ENCODE data around the gene GTF3C2.
"Not testable (repeated sequence)": the region's sequence is repeated elsewhere in the genome, so short reads cannot be mapped to it uniquely, and the experiment has no call there.

The GTF3C2 gene

DNA sequence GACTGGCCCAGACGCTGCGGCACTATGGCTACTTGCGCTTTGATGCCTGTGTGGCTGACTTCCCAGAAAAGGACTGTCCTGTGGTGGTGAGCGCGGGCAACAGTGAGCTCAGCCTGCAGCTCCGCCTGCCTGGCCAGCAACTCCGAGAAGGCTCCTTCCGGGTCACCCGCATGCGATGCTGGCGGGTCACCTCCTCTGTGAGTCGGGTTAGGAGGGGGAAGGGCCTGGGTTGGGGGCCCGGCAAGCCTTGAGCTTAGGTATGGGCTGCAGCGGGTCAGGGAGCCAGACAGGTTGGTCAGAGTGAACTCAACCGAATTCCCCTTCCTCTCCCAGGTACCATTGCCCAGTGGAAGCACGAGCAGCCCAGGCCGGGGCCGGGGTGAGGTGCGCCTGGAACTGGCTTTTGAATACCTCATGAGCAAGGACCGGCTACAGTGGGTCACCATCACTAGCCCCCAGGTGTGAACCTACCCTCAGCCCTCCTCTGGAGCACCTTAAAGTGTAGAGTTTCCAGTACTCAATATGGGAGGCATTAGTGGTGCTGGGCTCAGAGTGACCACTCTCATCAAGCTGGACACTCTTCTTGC is 19.0 kb upstream of the GTF3C2 start:
- DNase-seq (ENCODE audit: low spot score), result no peak

DNA sequence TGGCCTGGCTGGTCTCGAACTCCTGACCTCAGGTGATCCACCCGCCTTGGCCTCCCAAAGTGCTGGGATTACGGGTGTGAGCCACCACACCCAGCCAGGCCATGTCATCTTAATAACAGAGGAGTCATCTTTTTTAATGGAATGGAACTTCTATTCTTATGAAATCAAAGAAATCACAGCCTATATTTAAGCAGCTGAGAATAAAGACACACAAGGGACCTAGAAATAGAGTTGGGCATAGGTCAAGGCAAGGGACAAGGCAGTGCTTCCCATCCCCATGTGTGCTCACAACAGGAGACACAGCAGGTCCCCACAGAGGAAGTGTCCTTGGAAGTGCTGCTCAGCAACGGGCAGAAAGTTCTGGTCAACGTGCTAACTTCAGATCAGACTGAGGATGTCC is 17.0 kb upstream of the GTF3C2 start:
- DNase-seq (ENCODE audit: low spot score), result no peak

DNA sequence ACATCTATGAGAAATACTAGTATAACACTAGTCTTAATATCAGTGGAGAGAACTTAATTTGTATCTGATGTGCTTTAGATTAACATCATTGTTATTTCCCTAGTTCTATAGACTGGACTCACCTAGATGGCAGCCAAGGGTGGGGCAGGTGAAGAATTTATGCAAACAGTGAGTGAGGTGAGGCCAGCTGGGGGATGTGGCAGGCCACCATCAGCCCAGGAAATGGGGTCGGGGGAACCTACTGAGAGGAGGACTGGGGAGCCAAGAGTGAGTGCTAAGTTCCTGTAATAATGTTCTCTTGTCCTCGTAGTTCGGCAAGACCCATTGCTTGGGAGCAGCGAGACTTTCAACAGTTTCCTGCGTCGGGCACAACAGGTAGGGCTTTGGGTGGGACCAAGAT is 16.4 kb upstream of the GTF3C2 start:
- DNase-seq (ENCODE audit: low spot score), result no peak

DNA sequence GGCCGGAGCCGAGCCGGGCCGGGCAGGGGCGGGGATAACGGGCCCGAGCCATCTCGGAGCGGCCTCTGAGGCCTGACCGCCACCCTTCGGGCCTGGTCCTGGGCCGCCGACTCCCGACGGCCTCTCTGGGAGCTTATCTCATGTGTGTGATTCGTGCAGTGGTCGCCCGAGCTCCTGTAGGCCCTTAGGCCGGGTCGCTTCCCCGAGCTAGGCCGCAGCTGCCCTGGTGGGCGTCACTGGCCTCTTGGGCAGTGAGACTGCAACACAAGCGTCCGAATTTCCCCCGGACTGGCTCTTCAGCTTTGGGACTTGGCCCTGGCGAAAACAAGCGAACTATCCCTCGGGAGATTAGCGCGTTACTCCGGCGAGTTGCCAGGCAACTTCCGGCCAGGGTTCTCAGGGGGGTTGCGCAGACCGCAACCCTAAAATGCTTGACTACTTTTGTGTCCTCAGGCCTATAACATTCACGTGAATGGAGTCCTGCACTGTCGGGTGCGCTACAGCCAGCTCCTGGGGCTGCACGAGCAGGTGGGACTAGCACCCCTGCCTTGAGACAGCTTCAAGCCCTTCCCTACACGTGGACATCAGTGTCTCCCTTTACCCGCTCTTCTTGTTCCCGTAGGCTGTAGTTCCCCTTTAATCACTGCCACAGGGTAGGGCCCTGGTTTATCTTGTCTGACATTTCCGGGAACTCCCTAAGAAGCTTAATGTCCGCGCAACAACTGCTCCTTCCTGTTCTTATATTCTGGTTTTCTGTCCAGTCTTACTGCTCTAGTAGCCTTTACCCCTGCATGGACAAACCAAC is 14.5 kb upstream of the GTF3C2 start:
- DNase-seq (ENCODE audit: low spot score), result no peak

DNA sequence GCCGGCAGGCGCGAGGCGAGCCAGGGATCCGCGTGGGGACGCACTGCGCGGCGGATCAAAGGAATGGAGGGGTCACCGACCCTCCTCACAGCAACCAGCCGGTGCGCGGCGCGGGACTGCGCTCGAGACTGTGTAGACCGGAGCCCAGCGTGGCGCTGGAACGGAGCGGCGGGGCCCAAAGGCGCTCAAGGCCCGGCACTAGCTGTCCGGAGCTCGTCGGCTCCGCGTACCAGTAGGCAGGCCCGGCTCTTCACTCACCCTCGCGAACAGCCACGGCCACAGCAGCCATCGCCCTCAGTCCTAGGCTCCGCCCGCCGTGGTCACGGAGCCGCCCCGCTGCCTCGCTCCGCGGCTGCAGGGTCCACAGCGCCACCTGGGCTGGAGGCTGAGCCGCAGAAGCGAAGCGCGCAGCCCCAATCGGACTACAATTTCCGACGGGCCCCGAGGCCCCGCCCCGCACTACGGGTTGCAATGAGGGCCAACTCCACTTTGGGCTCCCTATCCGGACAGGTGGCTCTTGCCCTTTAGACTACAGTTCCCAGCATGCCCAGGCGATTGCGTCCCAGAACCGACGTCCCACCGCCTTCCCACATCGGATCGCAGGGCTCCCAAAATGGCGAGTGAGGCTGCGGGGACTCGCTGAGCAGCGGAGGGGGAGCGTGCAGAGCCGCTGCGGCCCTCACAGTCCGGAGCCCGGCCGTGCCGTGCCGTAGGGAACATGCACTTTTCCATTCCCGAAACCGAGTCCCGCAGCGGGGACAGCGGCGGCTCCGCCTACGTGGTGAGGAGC is 13.7 kb upstream of the GTF3C2 start, which contains the start of the genes EIF2B4 and SNX17:
Gene EIF2B4 (minus strand): TSS at position 313 of the 790 bp plus-strand sequence. CDS start 24 bp downstream, at position 289.
Gene SNX17 (plus strand): TSS at position 591 of the 790 bp plus-strand sequence. CDS start 128 bp downstream, at position 719.
- peak; percentile 97 for DNase-seq (ENCODE audit: low spot score)

DNA sequence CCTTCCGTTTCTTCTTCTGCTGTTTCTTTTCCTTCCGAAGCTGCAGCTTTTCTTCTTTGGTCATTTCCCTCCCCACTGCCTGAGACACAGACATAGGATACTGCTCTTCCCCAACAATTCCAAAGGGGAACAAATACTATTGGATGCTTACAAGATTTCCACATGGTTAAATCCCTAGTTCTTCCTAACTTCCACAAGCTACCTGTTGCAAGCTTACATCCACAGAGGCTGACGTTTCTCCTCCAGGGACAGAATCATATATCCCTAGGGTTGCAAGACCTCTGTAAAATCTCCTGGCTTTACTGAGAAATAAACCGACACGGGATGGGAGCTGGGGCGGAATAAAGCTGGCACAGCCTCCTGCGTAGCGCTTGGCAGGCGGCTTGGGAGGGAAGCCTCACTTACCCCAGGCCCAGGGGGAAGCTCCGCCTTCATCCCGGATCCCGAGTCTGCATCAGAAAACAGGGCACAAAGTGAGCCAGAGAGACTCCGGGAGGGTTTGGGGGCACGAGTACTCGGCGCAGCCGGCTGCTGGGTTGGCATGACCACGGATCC is 13.0 kb upstream of the GTF3C2 start:
- DNase-seq (ENCODE audit: low spot score), result no peak

DNA sequence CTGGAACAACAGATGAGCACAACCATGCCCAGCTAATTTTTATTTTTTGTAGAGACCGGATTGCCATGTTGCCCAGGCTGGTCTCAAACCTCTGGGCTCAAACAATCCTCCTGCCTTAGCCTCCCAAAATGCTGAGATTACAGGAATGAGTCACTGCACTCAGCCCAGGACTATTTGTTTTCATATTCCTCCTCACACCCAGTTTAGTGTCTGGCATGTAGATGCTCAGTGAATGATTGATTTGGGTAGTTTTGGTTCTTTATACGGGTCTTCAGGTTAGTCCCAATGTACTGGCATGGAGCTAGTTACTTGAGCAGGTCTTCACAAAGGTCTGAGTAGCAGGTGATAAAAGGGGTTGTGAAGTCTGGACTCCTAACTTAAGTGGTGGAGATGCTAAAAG is 7.4 kb upstream of the GTF3C2 start:
- no peak for DNase-seq (ENCODE audit: low spot score)

DNA sequence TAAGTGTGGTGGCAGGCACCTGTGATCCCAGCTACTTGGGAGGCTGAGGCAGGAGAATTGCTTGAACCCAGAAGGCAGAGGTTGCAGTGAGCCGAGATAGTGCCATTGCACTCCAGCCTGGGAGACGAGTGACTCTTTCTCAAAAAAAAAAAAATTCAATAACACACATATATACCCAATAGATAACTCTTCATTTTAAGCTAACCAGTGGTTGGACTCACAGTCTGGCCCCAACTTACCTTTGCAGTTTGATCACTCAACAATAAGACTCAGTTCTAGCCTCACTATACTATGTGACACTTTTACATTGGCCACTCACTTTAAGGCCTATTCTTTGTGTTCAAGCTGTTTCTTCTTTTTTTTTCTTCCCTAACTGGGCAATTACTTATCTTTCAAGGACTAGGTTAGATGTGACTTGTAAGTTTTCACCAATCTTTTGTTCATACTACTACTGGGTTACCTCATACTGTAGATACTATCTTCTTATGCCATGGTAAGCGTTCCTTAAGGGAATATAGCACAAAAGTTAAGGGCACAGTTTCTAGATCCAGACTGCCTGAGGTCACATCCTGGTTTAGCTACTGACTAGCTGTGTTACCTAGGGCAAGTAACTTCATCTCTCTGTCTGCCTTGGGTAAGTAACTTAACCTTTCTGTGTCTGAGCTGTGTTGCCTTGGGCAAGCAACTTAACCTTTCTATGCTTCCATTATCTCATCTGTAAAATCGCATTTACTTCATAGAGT is 6.3 kb upstream of the GTF3C2 start:
- no peak for DNase-seq (ENCODE audit: low spot score)

DNA sequence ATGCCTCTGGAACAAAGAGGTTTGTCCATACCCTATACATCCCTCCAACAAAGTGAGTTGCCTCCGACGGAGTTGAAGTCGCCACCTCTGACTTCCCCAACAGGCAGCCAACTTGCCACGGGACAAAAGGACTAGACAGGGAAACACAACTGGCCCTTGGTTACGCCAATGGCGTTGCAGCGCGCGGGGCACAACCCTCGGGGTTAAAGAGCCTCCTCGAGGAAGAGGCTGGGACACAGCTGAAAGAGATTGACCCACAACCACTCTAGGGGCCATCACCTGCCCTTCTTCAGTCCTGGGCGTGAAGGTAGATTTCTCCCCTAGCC is 545 bp downstream of the GTF3C2 start:
- DNase-seq (ENCODE audit: low spot score), result peak; percentile 44

DNA sequence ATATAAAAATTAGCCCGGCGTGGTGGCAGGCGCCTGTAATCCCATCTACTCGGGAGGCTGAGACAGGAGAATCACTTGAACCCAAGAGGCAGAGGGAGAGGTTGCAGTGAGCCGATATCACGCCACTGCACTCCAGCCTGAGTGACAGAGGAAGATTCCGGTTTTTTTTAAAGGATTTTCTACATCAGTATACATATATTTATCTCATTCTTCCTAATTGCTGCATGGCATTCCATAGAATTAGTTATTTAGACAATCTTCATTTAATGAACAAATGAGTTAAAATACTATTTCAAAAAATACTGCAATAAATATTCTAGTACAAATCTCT is 2.0 kb downstream of the GTF3C2 start:
- no peak for DNase-seq (ENCODE audit: low spot score)

DNA sequence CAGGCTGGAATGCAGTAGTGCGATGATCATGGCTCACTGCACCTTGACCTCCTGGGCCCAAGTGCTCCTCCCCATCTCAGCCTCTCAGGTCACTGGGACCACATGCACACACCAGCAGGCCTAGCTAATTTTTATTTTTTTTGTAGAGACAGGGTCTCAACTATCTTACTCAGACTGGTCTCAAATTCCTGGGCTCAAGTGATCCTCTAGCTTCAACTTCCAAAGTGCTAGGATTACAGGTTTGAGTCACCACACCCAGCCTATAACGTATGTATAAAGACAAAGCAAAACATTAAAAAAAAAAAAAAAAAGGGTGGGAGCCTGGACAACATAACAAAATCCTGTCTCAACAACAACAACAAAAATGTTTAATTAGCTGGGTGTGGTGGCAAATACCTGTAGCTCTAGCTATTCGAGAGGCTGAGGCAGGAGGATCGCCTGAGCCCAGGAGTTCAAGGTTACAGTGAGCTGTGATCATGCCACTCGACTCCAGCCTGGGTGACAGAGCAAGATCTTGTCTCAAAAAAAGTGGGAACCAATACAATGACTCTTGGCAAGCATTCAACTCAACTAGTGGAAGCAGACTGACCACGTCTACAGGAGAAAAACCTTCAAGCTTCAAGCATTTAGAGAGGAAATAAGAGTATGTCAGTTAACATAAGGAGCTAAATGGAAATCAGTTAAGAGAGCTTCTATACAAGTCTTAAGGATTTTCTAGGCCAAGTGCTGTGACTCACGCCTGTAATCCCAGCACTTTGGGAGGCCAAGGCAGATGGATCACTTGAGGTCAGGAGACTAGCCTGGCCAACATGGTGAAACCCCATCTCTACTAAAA is 2.6 kb downstream of the GTF3C2 start:
- DNase-seq (ENCODE audit: low spot score), result no peak

DNA sequence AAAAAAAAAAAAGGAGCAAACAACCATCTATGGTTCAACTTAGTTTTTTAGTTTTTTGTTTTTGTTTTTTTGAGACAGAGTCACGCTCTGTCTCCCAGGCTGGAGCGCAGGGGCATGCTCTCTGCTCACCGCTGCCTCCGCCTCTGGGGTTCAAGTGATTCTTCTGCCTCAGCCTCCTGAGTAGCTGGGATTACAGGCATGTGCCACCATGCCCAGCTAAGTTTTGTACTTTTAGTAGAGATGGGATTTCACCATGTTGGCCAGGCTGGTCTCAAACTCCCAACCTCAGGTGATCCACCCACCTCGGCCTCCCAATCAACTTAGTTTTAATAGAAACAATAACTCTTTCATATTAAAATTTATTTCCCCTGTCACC is 3.2 kb downstream of the GTF3C2 start:
- DNase-seq (ENCODE audit: low spot score), result not testable (repeated sequence)

DNA sequence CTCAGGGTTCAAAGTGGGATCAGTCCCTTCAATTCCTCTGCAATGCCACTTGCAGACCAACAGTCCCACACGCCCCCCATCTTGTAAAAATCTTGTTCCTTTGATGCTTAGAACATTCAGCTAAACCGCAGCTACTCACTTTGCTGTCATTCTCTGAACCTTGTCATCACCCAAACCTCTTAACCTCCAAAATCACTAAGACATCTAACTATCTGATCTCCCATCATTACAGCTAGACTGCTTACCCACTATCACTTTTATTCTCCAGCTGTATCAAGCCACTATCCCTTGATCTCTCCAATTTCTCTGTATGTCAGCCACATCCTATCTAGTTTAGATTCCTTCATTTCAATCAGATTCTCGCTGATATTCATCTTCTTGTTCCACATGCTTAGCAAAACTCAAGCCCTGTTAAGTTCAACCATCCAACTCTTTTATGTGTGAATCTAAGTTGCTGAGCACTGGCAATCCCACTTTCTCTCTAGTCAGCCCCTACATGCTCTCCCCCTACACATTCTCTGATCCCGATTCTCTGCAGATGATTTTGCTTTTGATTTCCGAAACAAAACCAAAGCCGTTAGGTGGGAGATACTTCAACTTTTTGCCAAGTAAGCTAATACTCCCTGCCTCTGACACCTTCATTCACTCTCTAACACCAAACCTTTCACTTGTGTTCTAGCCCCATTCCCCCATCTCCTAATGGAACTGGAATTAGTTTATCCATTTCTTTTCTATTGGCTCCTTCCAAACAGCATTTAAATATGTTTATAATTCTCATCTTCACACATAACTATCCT is 4.6 kb downstream of the GTF3C2 start:
- no peak for DNase-seq (ENCODE audit: low spot score)

DNA sequence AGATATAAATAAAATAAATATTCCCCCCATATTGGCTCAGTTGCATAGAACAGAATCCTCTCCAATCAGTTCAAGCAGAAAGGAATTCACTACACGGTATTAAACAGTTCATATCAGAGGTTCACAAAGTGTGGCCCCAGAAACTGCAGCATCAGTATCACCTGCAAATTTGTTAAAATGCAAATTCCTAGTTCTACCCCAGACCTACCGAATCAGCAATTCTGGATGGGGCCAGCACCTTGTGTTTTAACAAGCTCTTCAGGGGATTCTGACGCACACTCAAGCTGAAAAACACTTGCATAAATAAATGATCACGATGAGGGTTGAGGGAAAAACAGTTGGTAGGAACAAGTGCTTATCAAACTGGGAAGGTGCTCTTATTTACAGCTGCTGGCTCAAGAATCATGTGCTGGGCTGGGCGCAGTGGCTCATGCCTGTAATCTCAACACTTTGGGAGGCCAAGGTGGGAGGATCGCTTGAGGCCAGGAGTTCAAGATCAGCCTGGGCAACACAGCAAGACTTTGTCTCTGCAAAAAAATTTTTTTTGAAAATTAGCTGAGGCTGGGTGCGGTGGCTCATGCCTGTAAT is 6.4 kb downstream of the GTF3C2 start:
- no peak for DNase-seq (ENCODE audit: low spot score)

DNA sequence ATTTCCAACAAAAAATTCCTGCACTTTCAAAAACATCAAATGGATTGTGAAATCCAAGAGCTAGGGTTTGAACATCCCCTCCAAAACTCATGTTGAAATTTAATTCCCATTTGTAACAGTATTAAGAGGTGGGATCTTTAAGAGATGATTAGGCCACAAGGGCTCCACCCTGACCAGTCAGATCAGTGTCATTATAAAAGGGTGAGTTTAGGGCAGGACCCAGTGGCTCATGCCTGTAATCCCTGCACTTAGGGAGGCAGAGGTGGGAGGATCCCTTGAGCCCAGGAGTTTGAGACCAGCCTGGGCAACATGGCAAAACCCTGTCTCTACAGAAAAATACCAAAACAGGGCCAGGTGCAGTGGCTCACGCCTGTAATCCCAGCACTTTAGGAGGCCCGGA is 8.9 kb downstream of the GTF3C2 start:
- no peak for DNase-seq (ENCODE audit: low spot score)

DNA sequence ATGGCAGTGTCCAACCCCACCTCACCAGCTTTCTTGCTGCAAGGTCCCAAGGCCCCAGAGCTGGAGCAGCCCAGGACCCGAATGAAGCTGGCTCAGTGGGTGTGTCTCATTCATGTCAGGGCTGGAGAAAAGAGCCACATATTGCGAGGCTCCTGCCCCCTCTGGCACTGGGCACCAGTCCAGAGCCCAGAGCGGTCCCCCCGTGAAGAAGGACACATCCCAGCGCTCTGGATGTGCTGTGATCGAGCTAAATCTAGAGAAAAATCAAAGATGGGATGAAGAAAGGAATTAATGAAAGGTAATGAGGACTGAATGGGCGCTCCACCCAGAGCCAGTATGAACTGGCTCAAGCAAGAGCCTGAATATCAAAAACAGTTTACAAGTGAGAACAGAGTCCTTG is 20.4 kb downstream of the GTF3C2 start:
- no peak for DNase-seq (ENCODE audit: low spot score)

DNA sequence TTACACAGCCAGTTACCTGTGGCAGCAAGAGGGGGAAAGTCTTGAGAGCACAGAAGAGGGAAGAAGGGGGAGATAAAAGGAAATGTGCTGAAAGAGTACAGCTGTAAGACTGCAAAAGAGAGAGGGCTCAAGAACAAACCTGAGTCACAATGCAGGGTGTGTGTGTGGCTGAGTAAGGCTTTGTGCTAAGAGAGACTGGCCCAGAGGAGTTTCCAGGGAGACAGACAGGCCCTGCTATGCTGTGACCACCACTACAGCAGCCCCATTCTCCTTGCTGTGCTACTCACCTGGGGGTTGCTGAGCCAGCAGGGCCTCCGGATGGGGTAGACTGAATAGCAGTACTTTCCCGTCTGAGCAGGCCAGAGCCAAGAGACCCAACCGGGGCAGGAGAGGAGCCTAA is 21.3 kb downstream of the GTF3C2 start:
- no peak for DNase-seq (ENCODE audit: low spot score)

DNA sequence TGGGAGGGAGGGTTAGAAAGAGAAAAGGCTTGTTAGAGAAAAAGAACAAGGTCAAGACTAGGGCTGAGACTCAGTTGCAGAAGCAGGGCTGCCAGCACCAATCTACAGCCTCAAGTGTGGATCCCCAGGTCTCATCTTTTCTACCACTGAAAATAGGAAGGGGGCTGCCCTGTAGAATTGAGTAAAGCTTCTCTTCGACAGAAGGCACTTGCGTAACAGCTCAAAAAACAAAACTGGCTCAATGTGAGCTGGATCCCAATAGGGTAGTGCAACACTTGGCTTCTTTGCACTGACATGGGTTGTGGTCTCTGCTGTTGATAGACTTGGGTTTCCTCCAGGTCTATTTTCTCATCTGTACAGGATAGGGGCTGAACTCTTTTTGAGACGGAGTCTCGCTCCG is 31.8 kb downstream of the GTF3C2 start:
- DNase-seq (ENCODE audit: low spot score), result no peak

DNA sequence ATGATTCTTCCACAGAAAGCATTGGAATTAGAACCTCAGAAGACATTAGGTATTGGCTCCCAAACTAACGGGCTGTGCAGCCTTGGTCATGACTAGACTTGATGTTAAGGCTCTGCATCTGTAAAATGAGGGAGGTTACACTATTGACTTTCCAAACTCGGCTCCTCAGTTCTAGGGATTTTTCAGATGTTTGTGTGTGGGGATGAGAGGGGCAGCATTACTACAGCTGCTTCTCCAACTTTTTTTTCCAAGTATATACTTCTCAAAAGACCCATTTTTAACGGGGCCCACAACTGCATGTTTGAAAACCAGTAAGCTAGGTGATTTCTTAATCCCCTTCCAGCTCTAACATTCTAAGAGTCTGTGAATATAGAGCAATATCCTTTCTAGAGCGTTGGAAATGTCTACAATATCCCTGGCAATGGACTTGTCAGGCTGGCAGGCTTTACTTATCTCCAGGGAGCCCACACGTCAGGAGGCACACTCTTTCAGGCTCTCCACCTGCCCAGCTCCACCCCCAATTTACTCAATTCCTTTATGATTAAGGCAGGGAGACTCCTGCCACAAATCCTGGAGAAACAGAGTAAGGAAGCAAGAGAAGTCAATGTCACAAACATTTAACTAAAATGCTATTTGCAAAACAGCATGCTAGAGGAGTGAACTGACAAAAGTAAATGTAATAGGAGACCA is 32.8 kb downstream of the GTF3C2 start:
- DNase-seq (ENCODE audit: low spot score), result no peak

All from SK-N-DZ (cell line).